OCI-LY3 (cell line): ENCODE results near the gene MT1G.
"Not testable (repeated sequence)": the region's sequence is repeated elsewhere in the genome, so short reads cannot be mapped to it uniquely, and the experiment has no call there.

Experiments
- H2AFZ ChIP-seq: fragments of 200-600, 300-600 bp; shearing (Covaris generic); 2 replicates; pipeline ENCODE4 v1.6.0; 2014; ENCODE audit warnings: antibody characterized with exemption, low read depth, low read length
- H3K27ac ChIP-seq: fragments of 200-600, 300-600 bp; sonication (generic); 2 replicates; pipeline ENCODE4 v1.5.1; 2014; ENCODE audit warnings: mild to moderate bottlenecking, low read length, moderate library complexity, mixed read lengths
- H3K27me3 ChIP-seq: fragments of 200-600, 300-600 bp; sonication (generic); 2 replicates; pipeline ENCODE4 v1.6.1; 2014; ENCODE audit warnings: low read depth, low read length, mixed read lengths
- H3K36me3 ChIP-seq: fragments of 200-600, 300-600 bp; sonication (generic); replicated peaks from 2 replicates; pipeline ENCODE3; 2014; ENCODE audit warnings: low read depth, low read length, mixed read lengths
- H3K4me1 ChIP-seq: fragments of 300-600, 200-600 bp; sonication (generic); 2 replicates; pipeline ENCODE4 v1.6.1; 2014; ENCODE audit warnings: low read length, mixed read lengths
- H3K4me2 ChIP-seq: fragments of 200-600, 300-600 bp; sonication (generic); 2 replicates; pipeline ENCODE4 v1.6.1; 2014; ENCODE audit warnings: low read length, mixed read lengths
- H3K4me3 ChIP-seq: fragments of 300-600, 200-600 bp; sonication (generic); 2 replicates; pipeline ENCODE4 v1.5.1; 2014; ENCODE audit warnings: antibody characterized with exemption, mild to moderate bottlenecking, low read length, moderate library complexity
- H3K79me2 ChIP-seq: fragments of 300-600, 200-600 bp; shearing (Covaris generic); 2 replicates; pipeline ENCODE4 v1.6.1; 2014; ENCODE audit warnings: mild to moderate bottlenecking, low read length, mixed read lengths
- H3K9ac ChIP-seq: fragments of 300-600, 200-600 bp; shearing (Covaris generic); 2 replicates; pipeline ENCODE4 v1.6.0; 2014; ENCODE audit warnings: mild to moderate bottlenecking, low read length, moderate library complexity
- H3K9me3 ChIP-seq: fragments of 200-600, 300-600 bp; shearing (Covaris generic); 2 replicates; pipeline ENCODE4 v1.6.1; 2014; ENCODE audit warnings: low read length, mixed read lengths; ENCODE audit not compliant: insufficient read depth
- H4K20me1 ChIP-seq: fragments of 200-600, 300-600 bp; sonication (generic); 2 replicates; pipeline ENCODE4 v1.6.1; 2016; ENCODE audit warnings: low read length, mixed read lengths; ENCODE audit not compliant: insufficient read depth
- EZH2phosphoT487 ChIP-seq: fragments of 200-600 bp; shearing (Covaris generic); IDR thresholded peaks from 2 replicates; pipeline ENCODE4 v1.6.1; 2018; ENCODE audit warnings: antibody characterized with exemption, mixed run types, low read depth
- TF ChIP-seq, protein P1 (sequence below): fragments of 200-600, 300-600 bp; sonication (generic); IDR thresholded peaks from 2 replicates; pipeline ENCODE4 v1.5.1; 2014; ENCODE audit warnings: antibody characterized with exemption, low read length, low read depth

MT1G gene

DNA sequence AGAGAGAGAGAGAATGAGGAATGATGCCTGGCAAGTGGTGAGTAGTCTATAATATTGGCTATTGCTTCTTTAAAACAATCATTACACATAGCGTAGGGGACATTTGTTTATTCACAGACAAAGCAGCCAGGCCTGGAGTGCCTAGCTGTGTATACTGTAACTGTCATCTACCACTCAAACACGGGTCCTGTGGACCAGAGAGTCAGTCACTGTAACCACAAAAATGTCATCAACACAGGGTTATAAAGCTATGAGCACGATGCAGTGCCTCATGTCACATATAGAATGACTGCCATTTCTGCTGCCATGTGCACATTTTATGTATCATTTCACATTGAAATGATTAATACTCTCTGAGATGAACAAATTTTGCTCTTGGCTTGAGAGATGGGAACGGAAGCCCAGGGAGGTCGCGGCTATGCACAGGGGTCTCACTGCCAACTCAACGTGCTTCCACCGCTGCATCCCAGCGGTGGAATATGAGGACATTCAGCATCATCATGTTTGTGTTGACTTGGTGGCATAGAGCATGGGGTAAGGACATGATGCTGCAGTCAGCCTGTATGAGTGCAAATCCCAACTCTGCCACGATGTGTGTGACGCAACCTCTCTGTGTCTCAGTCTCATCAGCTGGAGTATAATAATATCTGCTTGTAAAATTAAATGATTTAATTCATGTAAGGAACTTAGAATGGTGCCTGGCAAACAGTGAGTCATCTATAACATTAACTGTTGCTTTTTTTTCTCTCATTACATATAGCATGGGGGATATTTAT, 5.1 kb upstream of the MT1G start:
- Histone ChIP-seq H3K27me3 (peaks cover 32% of the 10 kb centered on the region), H4K20me1 (no peaks in the 10 kb centered on the region)

DNA sequence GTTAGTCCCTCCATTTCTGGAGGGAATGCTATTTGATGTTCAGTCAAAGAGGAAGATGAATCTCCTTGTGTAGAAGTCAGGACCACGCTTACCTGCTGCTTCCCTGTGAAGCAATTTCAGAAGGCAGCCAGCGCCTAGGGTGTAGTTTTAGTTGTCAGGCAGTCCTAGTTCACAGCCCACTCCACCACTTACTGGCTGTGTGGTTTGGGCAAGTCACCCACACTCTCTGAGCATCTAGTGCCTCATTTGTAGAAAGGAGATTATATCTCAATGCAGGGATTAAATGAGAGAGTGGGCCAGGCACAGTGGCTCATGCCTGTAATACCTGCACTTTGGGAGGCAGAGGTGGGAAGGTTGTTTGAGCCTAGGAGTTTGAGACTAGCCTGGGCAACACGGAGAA, 4.3 kb upstream of the MT1G start:
- H3K9ac ChIP-seq, H3K9me3 ChIP-seq, H3K4me1 ChIP-seq, H3K27ac ChIP-seq, H3K4me2 ChIP-seq, H2AFZ ChIP-seq, H3K79me2 ChIP-seq, H3K36me3 ChIP-seq, H3K4me3 ChIP-seq, H4K20me1 ChIP-seq: not testable (repeated sequence)
- H3K27me3 ChIP-seq: peaks cover 32% of the 10 kb centered on the region

More for the DNA sequence above, 5.1 kb upstream of the MT1G start:
- no peaks in the 10 kb centered on the region for H3K9me3 ChIP-seq
- H3K79me2 ChIP-seq: no peaks in the 10 kb centered on the region
- H3K9ac ChIP-seq: no peak overlapping the region
- H3K4me2 ChIP-seq: no peak overlapping the region
- no peak overlapping the region for H2AFZ ChIP-seq
- H3K27ac ChIP-seq: no peak overlapping the region
- H3K4me1 ChIP-seq: no peaks in the 10 kb centered on the region
- no peaks in the 10 kb centered on the region for H3K36me3 ChIP-seq
- TF ChIP-seq EZH2phosphoT487: no peak
- TF ChIP-seq, protein P1, sequence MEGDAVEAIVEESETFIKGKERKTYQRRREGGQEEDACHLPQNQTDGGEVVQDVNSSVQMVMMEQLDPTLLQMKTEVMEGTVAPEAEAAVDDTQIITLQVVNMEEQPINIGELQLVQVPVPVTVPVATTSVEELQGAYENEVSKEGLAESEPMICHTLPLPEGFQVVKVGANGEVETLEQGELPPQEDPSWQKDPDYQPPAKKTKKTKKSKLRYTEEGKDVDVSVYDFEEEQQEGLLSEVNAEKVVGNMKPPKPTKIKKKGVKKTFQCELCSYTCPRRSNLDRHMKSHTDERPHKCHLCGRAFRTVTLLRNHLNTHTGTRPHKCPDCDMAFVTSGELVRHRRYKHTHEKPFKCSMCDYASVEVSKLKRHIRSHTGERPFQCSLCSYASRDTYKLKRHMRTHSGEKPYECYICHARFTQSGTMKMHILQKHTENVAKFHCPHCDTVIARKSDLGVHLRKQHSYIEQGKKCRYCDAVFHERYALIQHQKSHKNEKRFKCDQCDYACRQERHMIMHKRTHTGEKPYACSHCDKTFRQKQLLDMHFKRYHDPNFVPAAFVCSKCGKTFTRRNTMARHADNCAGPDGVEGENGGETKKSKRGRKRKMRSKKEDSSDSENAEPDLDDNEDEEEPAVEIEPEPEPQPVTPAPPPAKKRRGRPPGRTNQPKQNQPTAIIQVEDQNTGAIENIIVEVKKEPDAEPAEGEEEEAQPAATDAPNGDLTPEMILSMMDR: no peak
- no peak overlapping the region for H3K4me3 ChIP-seq

DNA sequence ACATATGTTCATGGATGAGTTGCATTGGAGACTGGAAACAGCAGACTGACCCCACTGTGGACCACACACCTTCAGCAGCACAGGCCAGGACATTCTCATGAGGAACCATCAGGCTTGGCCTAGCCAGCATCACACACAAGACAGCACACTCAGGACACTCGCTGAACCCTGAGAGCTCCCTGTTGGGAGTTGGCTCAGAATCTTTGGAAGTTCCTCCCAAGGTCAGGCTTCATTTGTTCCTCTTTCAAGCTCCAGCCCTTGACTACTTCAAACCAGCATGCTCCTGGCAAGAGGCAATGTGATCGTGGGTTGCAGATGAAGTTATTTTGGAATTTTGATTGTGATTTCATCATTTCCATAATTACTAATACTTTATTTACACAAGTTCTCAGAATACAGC, 3.8 kb upstream of the MT1G start:
- not testable (repeated sequence) for H4K20me1 ChIP-seq, H3K79me2 ChIP-seq, H2AFZ ChIP-seq, H3K27ac ChIP-seq, H3K4me3 ChIP-seq, H3K4me2 ChIP-seq, H3K9ac ChIP-seq, H3K36me3 ChIP-seq, H3K4me1 ChIP-seq, H3K9me3 ChIP-seq
- peaks cover 32% of the 10 kb centered on the region for H3K27me3 ChIP-seq

DNA sequence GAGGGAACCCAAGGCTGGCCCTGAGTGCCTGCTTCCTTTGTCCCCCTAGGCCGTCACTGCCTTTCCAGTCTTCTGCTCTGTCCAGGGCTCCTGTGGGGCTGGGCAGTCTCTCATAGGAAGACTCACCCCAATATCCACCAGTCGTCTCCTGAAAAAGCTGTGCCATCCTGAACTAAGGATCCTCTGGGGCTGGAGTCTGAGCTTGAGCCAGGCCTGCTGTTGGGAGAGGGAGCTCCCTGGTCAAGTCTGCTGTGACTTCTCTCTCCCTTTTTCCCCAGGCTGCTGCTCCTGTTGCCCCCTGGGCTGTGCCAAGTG, 2.7 kb upstream of the MT1G start:
- H3K27me3 ChIP-seq: peaks cover 32% of the 10 kb centered on the region
- no peaks in the 10 kb centered on the region for H3K9me3 ChIP-seq
- H3K9ac ChIP-seq: no peak overlapping the region
- no peak for TF ChIP-seq EZH2phosphoT487
- TF ChIP-seq, protein P1: no peak
- H4K20me1 ChIP-seq: no peaks in the 10 kb centered on the region
- H3K4me1 ChIP-seq: no peaks in the 10 kb centered on the region
- no peak overlapping the region for H3K27ac ChIP-seq
- no peaks in the 10 kb centered on the region for H3K79me2 ChIP-seq
- H2AFZ ChIP-seq: no peak overlapping the region
- no peak overlapping the region for H3K4me2 ChIP-seq
- no peaks in the 10 kb centered on the region for H3K36me3 ChIP-seq
- H3K4me3 ChIP-seq: no peak overlapping the region

DNA sequence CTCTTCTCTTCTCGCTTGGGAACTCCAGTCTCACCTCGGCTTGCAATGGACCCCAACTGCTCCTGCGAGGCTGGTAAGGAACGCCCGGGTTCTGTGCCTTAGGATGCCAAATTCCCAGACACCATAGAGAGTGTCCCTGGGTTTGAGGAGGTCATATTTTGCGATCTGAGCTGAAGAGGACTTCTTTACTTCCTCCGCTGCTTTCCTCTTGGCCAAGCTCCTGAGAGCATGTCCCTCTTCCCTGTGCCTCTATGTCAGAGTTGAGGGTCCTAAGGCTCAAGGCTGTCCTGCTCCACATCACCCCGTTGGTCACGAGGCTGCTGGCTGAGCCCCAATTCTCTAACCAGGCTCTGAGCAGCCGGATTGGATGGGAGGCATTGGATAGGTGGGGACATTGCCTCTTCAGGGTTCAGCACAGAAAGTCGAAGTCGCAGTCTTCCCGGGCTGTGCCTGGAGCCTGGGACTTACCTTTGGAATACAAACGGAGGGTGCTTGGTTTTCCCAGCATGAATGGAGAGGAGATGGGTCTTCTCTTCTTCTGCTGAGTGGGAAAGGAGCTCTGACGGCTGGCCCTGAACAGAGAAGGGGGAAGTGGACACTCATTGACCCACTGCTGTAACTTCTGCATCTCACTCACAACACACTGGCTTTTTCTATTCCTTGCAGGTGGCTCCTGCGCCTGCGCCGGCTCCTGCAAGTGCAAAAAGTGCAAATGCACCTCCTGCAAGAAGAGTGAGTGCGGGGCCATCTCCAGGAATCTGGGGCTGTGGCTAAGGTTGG, 2.2 kb upstream of the MT1G start:
- Histone ChIP-seq H2AFZ (no peak overlapping the region), H3K4me3 (no peak overlapping the region), H3K4me1 (no peaks in the 10 kb centered on the region), H3K79me2 (no peaks in the 10 kb centered on the region), H3K9me3 (no peaks in the 10 kb centered on the region), H3K9ac (no peak overlapping the region), H3K27me3 (peaks cover 29% of the 10 kb centered on the region), H3K36me3 (no peaks in the 10 kb centered on the region), H3K4me2 (no peak overlapping the region), H4K20me1 (no peaks in the 10 kb centered on the region), H3K27ac (no peak overlapping the region)
- TF ChIP-seq, protein P1: no peak
- TF ChIP-seq EZH2phosphoT487: no peak
